Gastrocnemius medialis (tissue), 4 donors: Measurements from ENCODE around the gene CDH4.

Experiments used
- CTCF ChIP-seq, 5 experiments: fragments of 450-650 bp in 3 of 5; fragments of 200-600 bp in 2 of 5; sonication (generic) in 2 of 5; IDR thresholded peaks in 4 of 5; conservative IDR thresholded peaks in 1 of 5; 1 replicate in 4 of 5; 2 replicates in 1 of 5; pipeline ENCODE4 v1.5.1; 2016 to 2019; ENCODE audit warnings: antibody characterized with exemption in 5 of 5, mild to moderate bottlenecking in 3 of 5, moderate library complexity in 3 of 5
- POLR2A ChIP-seq, 2 donors: fragments of 450-650 bp; IDR thresholded peaks; one replicate each; pipeline ENCODE4 v1.6.1; 2017; ENCODE audit warnings: antibody characterized with exemption in 2 of 2, mild to moderate bottlenecking in 2 of 2, moderate library complexity in 2 of 2

DNA sequence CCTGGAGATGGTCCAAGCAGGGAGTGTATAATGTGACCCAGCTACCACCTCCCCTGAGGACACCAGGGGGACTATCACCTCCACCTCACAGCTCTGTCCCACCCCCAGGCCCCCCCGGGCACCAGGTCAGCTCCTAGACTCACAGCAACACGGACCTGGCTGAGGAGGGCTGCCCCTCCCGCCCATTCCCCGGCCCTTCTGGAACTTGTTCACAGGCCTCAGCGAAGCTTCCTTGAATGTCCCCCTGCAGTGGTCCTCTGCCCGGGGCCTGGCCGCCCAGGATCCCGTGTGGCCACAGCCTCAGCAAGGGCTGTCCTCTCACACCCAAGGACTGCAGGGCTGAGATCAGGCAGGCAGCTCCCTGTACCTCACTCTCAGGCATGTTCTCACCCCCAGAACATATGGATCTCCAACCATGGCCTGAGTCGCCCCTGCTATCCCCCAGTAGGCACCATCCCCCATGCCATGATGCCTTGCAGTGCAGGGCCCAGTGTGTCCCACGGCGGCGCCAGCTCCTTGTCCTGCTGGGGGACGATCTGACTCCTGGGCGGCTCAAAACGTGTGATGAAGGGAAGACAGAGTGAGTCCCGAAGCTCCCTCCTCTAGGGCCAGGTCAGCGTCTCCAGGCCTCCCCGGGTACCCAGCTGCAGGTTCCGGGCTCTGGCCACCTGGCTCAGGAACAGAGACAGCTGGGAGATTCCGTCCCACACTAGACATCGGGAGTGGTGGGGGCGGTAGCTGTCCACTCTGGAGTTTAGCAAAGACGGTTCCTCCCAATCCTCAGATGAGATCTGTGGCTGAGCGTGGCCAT lies 655.2 kb downstream of the CDH4 start:
- no peak for TF ChIP-seq CTCF (IDR thresholded peaks at IDR 0.05 in 4 of 5, conservative IDR thresholded peaks at IDR 0.05 in 1 of 5)
- TF ChIP-seq POLR2A (IDR thresholded peaks at IDR 0.05), result no peak
